Activated T-cell treated with anti-CD3 and anti-CD28 coated beads for 48 hours (primary cell): ENCODE measurements around the gene RBM11.

Experiments used
- DNase-seq: peaks from one replicate; pipeline ENCODE4 v3.0.0-alpha.2; 2020; ENCODE audit warnings: low read depth

Gene RBM11

DNA sequence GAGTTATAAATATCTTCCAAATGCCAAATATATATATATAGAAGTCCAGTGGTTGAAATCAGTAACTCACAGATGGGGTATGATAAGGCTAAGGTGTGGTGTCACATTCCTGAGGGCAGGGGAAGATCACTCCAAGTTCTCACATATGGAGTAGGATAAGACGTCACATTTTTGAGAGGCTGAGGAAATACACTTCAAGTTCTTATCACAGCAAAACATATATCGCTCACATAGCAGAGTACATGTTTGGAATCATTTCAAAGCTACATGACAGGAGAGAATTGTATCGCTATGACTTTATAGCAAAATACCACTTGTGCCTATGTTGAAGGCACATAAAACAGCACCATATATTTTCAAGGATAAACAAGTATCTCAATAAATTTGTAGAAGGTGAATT is 55.1 kb downstream of the RBM11 start:
- no peak for DNase-seq

- DNase-seq: no peak
These were observed 55.7 kb downstream of the RBM11 start for GRCh38 chr21:14271641-14272040.

DNA sequence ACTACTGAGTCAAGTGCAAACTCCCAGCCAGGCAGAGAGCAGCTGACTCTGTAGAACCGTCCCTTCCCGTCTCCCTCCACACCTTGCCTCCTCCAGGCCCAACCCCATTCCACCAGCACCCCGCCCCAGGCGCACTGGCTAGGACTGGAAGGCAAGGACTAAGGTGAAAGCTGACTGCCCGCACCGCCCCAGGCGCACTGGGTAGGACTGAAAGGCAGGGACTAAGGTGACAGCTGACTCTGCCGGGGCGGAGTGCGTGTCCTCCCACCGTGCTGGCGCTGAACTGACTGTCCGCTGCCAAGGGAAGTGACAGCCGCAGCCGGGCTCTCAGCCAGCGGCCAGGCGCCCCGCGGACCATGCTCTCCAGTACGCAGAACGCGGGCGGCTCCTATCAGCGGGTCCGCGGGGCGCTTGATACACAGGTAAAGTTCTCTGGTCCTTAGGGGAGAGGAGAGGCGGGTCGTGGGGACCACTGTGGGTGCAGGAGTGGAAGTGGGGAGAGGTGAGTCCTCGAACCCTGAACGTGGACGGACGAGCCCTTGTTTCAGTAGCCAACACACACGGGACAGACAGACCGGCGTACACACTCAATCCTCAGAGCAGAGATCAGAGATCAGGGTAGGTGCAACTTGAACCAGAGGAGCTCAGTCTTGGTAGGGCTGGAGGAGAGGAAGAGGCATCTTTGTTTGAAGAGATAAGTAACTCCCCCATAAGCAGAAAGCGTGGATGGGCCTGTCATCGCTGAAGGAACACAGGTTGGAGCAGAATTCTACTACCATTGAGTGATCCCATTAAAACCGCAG is 58.0 kb downstream of the RBM11 start:
- DNase-seq: no peak

DNA sequence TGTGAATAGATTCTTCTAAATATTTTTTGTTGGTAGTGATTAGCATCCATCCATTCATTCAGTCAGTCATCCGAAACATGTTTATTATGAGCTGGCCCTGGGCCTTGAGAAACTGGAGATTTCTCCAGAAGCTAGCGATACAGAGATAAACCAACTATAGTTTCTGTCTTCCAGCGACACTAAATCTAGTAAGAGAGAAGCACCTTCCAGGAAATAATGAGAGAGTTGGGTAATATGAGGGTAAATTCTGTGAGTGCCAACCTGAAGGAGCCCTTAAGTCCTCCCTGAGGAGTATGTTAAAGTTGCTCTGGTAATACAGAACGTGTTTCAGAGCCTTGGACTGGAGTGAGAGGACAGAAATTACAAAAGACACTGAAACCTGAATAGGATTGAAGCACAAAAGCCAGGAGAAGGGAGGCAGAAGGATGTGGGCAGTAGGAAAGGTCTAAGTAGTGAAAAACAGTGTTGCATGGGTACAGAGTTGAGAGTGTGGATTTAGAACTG is 59.8 kb downstream of the RBM11 start:
- DNase-seq: no peak
